Measurements from ENCODE around the gene CDK17. TPM values are rescaled to one million over a fixed set of nuclear protein-coding genes. Genes with fewer than 3 reads are reported as not detected.

CDK17 gene
- polyA plus RNA-seq, 1 of the 3 experiments (the other 2 are of a cell fraction) = 11.7 TPM

DNA sequence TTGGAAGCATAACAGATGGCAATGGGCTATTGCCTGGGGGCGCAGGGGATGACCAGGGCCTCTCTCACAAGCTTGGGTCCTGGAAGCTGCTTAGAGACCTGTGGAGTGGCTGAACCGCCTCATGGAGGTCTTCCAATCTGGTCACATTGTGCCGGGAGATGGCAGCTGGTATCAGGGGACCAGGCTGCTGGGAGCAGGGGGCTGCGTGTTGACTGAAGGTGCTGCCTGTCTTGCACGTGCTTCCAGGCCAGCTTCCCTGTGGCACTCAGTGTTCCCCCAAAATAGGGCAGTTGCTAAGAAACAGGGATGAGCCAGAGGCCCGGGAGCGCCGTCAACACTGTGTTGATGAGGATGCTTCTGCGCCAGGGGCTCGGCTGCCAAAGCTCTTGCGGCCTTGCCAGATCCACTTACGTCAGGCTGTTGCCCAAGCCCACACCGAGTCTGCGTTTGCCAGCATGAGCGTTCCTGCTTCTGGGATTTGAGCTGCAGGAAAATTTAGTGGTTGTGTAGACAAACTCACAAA lies 166.2 kb downstream of the CDK17 start:
- no peaks in the 10 kb centered on the region for H3K9me2 ChIP-seq
- peaks cover 17 to 30% of the 10 kb centered on the region in 2 experiments for H3K4me1 ChIP-seq (ENCODE audit: control insufficient read depth in 1 of 2, insufficient read depth in 2 of 2, low read depth in 1 of 2, low read length in 1 of 2)
- ChIA-PET CTCF (interaction anchor here (1.0 to 1.9 kb wide), 3 partner anchors 19 to 192 kb away, joined by 3 to 6 read pairs (median 5); no protein-coding TSS in a partner anchor), POLR2A (interaction anchor here (0.5 kb wide), 1 partner anchor 119 kb away, joined by 4 read pairs; no protein-coding TSS in a partner anchor)
- no peak overlapping the region for H3K4me3 ChIP-seq (ENCODE audit: low read depth in 2 of 2, low read length in 1 of 2)
- TF ChIP-seq, protein P1, sequence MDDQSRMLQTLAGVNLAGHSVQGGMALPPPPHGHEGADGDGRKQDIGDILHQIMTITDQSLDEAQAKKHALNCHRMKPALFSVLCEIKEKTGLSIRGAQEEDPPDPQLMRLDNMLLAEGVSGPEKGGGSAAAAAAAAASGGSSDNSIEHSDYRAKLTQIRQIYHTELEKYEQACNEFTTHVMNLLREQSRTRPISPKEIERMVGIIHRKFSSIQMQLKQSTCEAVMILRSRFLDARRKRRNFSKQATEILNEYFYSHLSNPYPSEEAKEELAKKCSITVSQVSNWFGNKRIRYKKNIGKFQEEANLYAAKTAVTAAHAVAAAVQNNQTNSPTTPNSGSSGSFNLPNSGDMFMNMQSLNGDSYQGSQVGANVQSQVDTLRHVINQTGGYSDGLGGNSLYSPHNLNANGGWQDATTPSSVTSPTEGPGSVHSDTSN (IDR thresholded peaks at IDR 0.05) = peak; percentile 28; the same call in 1 of the 2 replicates
- TF ChIP-seq, protein P2, sequence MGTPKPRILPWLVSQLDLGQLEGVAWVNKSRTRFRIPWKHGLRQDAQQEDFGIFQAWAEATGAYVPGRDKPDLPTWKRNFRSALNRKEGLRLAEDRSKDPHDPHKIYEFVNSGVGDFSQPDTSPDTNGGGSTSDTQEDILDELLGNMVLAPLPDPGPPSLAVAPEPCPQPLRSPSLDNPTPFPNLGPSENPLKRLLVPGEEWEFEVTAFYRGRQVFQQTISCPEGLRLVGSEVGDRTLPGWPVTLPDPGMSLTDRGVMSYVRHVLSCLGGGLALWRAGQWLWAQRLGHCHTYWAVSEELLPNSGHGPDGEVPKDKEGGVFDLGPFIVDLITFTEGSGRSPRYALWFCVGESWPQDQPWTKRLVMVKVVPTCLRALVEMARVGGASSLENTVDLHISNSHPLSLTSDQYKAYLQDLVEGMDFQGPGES (IDR thresholded peaks at IDR 0.05; ENCODE audit: low read depth, low read length) = no peak
- no peak for TF ChIP-seq JUND (IDR thresholded peaks at IDR 0.05)
- TF ChIP-seq, protein P3, sequence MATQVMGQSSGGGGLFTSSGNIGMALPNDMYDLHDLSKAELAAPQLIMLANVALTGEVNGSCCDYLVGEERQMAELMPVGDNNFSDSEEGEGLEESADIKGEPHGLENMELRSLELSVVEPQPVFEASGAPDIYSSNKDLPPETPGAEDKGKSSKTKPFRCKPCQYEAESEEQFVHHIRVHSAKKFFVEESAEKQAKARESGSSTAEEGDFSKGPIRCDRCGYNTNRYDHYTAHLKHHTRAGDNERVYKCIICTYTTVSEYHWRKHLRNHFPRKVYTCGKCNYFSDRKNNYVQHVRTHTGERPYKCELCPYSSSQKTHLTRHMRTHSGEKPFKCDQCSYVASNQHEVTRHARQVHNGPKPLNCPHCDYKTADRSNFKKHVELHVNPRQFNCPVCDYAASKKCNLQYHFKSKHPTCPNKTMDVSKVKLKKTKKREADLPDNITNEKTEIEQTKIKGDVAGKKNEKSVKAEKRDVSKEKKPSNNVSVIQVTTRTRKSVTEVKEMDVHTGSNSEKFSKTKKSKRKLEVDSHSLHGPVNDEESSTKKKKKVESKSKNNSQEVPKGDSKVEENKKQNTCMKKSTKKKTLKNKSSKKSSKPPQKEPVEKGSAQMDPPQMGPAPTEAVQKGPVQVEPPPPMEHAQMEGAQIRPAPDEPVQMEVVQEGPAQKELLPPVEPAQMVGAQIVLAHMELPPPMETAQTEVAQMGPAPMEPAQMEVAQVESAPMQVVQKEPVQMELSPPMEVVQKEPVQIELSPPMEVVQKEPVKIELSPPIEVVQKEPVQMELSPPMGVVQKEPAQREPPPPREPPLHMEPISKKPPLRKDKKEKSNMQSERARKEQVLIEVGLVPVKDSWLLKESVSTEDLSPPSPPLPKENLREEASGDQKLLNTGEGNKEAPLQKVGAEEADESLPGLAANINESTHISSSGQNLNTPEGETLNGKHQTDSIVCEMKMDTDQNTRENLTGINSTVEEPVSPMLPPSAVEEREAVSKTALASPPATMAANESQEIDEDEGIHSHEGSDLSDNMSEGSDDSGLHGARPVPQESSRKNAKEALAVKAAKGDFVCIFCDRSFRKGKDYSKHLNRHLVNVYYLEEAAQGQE (IDR thresholded peaks at IDR 0.05; ENCODE audit: low read depth, low read length) = no peak
- peaks cover 0 to 18% of the 10 kb centered on the region in 2 experiments for H3K36me3 ChIP-seq (replicated peaks in 1 of 2; ENCODE audit: control insufficient read depth in 1 of 2, insufficient read depth in 2 of 2, low read length in 1 of 2)
- H3F3A ChIP-seq (replicated peaks; ENCODE audit: insufficient read depth) = peaks cover 18% of the 10 kb centered on the region
- H3K27me3 ChIP-seq (ENCODE audit: insufficient read depth) = no peaks in the 10 kb centered on the region
- peak; percentile 53 for DNase-seq
- H2AFZ ChIP-seq (ENCODE audit: low read depth) = no peak overlapping the region
- no peaks in the 10 kb centered on the region for H3K9me3 ChIP-seq
- no peak overlapping the region for H3K9ac ChIP-seq
- peaks cover 95% of the 10 kb centered on the region for H4K20me1 ChIP-seq (ENCODE audit: insufficient read depth)
- H3K79me2 ChIP-seq (ENCODE audit: insufficient read depth) = peaks cover 90% of the 10 kb centered on the region
- WGBS (ENCODE audit: low lambda C conversion rate) = 93% methylated on average over 8 of the region's 15 CpGs
- no peak overlapping the region for H3K4me2 ChIP-seq
- H3K27ac ChIP-seq (ENCODE audit: low read depth in 2 of 2, low read length in 1 of 2) = no peak overlapping the region

DNA sequence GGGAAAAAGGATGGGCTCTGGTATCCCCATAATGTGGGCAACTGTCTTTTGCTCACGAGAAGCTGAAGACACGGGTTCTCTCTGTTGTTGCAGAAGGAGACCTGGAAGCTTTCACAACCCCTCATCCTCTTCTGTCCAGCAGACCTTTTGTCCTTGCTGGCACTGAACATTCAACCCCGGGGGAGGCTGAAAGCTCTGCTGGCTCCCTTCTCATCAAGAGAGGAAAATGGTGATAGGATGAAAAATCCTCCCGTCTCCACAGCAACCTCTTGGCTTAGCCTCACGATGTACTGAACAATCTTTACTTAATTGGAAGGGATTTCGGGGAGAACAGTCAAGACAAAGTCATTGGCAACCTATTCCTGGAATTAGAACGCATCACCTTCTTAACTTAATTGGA lies 167.1 kb downstream of the CDK17 start:
- POLR2A ChIA-PET = interaction anchor here (0.5 kb wide), 1 partner anchor 118 kb away, joined by 4 read pairs; no protein-coding TSS in a partner anchor
- CTCF ChIA-PET = interaction anchor here (1.0 to 1.9 kb wide), 3 partner anchors 10 to 167 kb away, joined by 3 to 6 read pairs (median 4); partner anchors contain the start of gene CDK17

More for the DNA sequence above, 167.1 kb downstream of the CDK17 start:
- Histone ChIP-seq H4K20me1 (ENCODE audit: insufficient read depth) (peaks cover 95% of the 10 kb centered on the region), H3K4me3 (ENCODE audit: low read depth in 2 of 2, low read length in 1 of 2) (no peak overlapping the region), H2AFZ (ENCODE audit: low read depth) (no peak overlapping the region), H3K36me3 (replicated peaks in 1 of 2; ENCODE audit: control insufficient read depth in 1 of 2, insufficient read depth in 2 of 2, low read length in 1 of 2) (peaks cover 3 to 16% of the 10 kb centered on the region in 2 experiments), H3K79me2 (ENCODE audit: insufficient read depth) (peaks cover 90% of the 10 kb centered on the region), H3K27me3 (ENCODE audit: insufficient read depth) (no peaks in the 10 kb centered on the region), H3K9ac (no peak overlapping the region), H3K4me1 (ENCODE audit: control insufficient read depth in 1 of 2, insufficient read depth in 2 of 2, low read depth in 1 of 2, low read length in 1 of 2) (peaks cover 10 to 22% of the 10 kb centered on the region in 2 experiments; a peak in 2 of 4 replicates), H3F3A (replicated peaks; ENCODE audit: insufficient read depth) (peaks cover 18% of the 10 kb centered on the region), H3K9me2 (no peaks in the 10 kb centered on the region), H3K4me2 (no peak overlapping the region), H3K27ac (ENCODE audit: low read depth in 2 of 2, low read length in 1 of 2) (no peak overlapping the region), H3K9me3 (no peaks in the 10 kb centered on the region)
- TF ChIP-seq FOXJ3 (CRISPR knock-in tag; IDR thresholded peaks at IDR 0.05) (no peak), EZH2phosphoT487 (IDR thresholded peaks at IDR 0.05; ENCODE audit: borderline replicate concordance, low read depth) (no peak), SMC3 (IDR thresholded peaks at IDR 0.05; ENCODE audit: low read depth, low read length) (no peak), JUND (IDR thresholded peaks at IDR 0.05) (no peak), RFX5 (IDR thresholded peaks at IDR 0.05; ENCODE audit: low read length) (no peak)
- TF ChIP-seq, protein P4, sequence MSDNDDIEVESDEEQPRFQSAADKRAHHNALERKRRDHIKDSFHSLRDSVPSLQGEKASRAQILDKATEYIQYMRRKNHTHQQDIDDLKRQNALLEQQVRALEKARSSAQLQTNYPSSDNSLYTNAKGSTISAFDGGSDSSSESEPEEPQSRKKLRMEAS (IDR thresholded peaks at IDR 0.05; ENCODE audit: low read depth) = no peak
- WGBS (ENCODE audit: low lambda C conversion rate) = 90% methylated on average over 7 of the region's 7 CpGs
- no peak for DNase-seq
